ENCODE measurements around the gene FRMD8. TPM values are rescaled to one million over a fixed set of nuclear protein-coding genes. Genes with fewer than 3 reads are reported as not detected.
A peak's percentile ranks its signal among the peaks of the same experiment; 100 is the strongest.

Gene FRMD8
- total and polyA plus RNA-seq, 4 experiments from 2014 or later = 44.1 to 71.2 (median 62.3) TPM

GRCh38 chr11:65416341-65416824 lies 29.9 kb downstream of the FRMD8 start:
- Histone ChIP-seq H3K4me3 (ENCODE audit: low read length in 2 of 2) (peak overlapping the region; percentile 86 to 95), H3K9me3 (ENCODE audit: control insufficient read depth in 1 of 2, low read length in 2 of 2) (no peaks in the 10 kb centered on the region), H3K27me3 (ENCODE audit: insufficient read depth, low read length) (no peaks in the 10 kb centered on the region), H3K27ac (ENCODE audit: low read depth, low read length) (peak overlapping the region; percentile 98), H3K4me1 (ENCODE audit: insufficient read depth, low read length) (peaks cover 57% of the 10 kb centered on the region), H3K36me3 (ENCODE audit: insufficient read depth, low read length) (peaks cover 10% of the 10 kb centered on the region)
- POLR2A ChIA-PET (ENCODE audit: partially characterized antibody) = interaction anchor here (1.0 to 22.2 kb wide), 21 partner anchors 9 to 160 kb away, joined by 3 to 3839 read pairs (median 7); partner anchors contain the start of genes DPF2, EHBP1L1, FRMD8 and MALAT1
- peaks cover 0 to 1% (median 0%) of the 10 kb centered on the region in 8 donors for H3K9me3 Mint-ChIP-seq
- intact Hi-C loops (cut with micrococcal nuclease) = loop anchor here (1.0 to 5.0 kb wide), 7 partner anchors 9 to 94 kb away; partner anchors contain the start of gene SLC25A45
- peaks cover 0 to 19% of the 10 kb centered on the region in 2 donors for H3K36me3 Mint-ChIP-seq
- peaks cover 0 to 2% of the 10 kb centered on the region in 2 donors for H3K27me3 Mint-ChIP-seq
- peak; percentile 86 to 91 (median 88) for DNase-seq
- CTCF ChIA-PET (ENCODE audit: partially characterized antibody) = interaction anchor here (0.8 to 12.6 kb wide), 29 partner anchors 9 to 120 kb away, joined by 3 to 192 read pairs (median 9); partner anchors contain the start of genes FRMD8, MALAT1 and SLC25A45
- H3K27ac Mint-ChIP-seq = peak overlapping the region; percentile 93 to 100 (median 96)
- H3K4me1 Mint-ChIP-seq = peaks cover 30 to 59% (median 42%) of the 10 kb centered on the region in 4 donors
- peak overlapping the region; percentile 92 to 97 (median 95) for H3K4me3 Mint-ChIP-seq

DNA sequence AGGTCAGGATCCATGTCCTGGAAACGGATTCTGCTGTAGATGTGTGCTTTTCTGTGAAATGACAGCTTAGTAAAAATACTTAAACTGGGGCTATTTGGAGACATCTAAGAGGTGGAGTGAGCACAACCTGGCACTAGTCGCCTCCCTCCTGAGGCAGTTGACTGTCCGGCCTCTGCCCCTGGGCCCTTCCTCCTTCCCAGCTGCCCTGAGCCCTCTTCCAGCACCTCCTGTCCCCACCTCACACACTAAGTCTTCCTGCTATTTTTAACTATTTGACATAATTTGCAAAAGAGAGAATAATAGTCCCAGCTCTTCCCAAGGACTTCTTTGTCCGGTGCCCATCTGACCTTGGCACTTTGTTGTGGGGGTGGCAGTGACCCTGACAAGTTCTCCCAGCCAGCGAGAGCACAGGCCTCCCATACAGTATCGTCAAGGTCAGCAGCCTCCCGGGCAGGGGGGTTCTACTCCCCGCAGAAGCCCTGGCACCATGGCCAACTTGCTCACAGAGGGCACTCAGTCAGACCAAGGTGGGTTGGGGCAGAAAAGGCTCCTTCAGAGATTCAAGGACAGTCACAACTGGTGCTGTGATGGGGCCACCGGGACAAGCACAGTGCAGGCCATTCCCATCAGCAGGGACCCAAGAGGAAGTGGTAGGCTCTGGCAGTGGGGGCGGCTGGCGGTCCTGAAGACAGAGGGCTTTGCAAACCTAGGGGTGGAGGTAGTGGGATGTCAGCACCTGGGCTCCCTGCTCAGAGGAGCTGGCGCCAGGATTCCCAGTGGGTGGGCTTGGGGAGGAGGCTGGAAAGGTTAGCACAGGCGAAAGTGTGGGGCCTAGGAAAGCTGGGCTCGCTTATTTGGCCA lies 30.6 kb downstream of the FRMD8 start:
- POLR2A ChIA-PET (ENCODE audit: partially characterized antibody) = interaction anchor here (0.9 to 22.2 kb wide), 22 partner anchors 9 to 160 kb away, joined by 3 to 3839 read pairs (median 6); partner anchors contain the start of genes DPF2, FAM89B, FRMD8 and MALAT1
- H3K9me3 Mint-ChIP-seq = peaks cover 0 to 1% (median 0%) of the 10 kb centered on the region in 8 donors
- H3K27ac ChIP-seq (ENCODE audit: low read depth, low read length) = peak overlapping the region; percentile 98
- intact Hi-C loops (cut with micrococcal nuclease) = loop anchor here (1.0 to 5.0 kb wide), 7 partner anchors 8 to 93 kb away; partner anchors contain the start of gene SLC25A45
- peak overlapping the region; percentile 86 to 95 for H3K4me3 ChIP-seq (ENCODE audit: low read length in 2 of 2)
- no peaks in the 10 kb centered on the region for H3K9me3 ChIP-seq (ENCODE audit: control insufficient read depth in 1 of 2, low read length in 2 of 2)
- H3K27me3 Mint-ChIP-seq = peaks cover 0 to 2% of the 10 kb centered on the region in 2 donors
- H3K27me3 ChIP-seq (ENCODE audit: insufficient read depth, low read length) = no peaks in the 10 kb centered on the region
- peaks cover 9% of the 10 kb centered on the region for H3K36me3 ChIP-seq (ENCODE audit: insufficient read depth, low read length)
- peaks cover 30 to 65% (median 42%) of the 10 kb centered on the region in 4 donors for H3K4me1 Mint-ChIP-seq
- DNase-seq = peak in 2 of 5 donors; percentile 10 to 29
- CTCF ChIA-PET (ENCODE audit: partially characterized antibody) = interaction anchor here (0.8 to 12.6 kb wide), 25 partner anchors 8 to 109 kb away, joined by 3 to 192 read pairs (median 10); partner anchors contain the start of genes FRMD8, MALAT1 and SLC25A45
- peaks cover 0 to 20% of the 10 kb centered on the region in 2 donors for H3K36me3 Mint-ChIP-seq
- peak overlapping the region; percentile 92 to 97 (median 95) for H3K4me3 Mint-ChIP-seq
- peak overlapping the region; percentile 93 to 100 (median 96) for H3K27ac Mint-ChIP-seq
- peaks cover 57% of the 10 kb centered on the region for H3K4me1 ChIP-seq (ENCODE audit: insufficient read depth, low read length)

DNA sequence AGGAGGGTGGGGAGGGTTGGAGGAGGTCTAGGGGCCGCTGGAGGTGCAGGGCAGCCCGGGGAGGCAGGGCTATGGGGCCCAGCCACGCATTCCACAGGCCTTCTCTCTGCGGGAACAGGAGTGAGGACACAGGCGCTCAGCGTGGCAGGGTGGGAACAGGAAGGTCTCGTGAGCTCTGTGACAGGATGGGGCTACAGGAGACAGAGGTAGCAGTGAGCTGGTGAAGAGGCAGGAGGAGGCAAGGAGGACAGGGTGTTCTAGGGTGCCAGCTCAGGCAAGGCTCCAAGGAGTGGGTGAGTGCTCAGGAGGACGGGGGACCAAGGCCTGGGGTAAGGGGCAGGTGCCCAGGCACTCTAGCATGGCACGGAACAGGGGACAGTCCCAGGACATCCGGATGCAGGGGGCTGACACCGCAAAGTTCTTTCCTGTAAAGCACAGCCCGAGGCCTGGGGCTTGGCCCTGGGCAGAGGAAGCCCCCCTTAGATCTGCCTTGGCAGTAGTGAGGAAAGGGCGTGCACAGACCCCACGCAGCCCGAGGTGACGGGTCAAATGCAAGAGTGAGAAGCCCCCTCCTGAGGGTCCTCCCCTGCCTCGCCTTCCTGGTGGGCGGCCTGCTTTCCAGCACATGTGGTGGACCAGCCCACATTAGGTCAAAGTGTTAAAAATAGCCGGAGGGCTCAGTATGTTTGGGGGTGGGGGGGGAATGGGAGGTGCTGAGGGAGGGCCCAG lies 31.4 kb downstream of the FRMD8 start:
- peaks cover 4% of the 10 kb centered on the region for H3K36me3 ChIP-seq (ENCODE audit: insufficient read depth, low read length)
- peaks cover 5 to 23% of the 10 kb centered on the region in 2 donors for H3K36me3 Mint-ChIP-seq
- peaks cover 30 to 71% (median 42%) of the 10 kb centered on the region in 4 donors for H3K4me1 Mint-ChIP-seq
- ChIA-PET POLR2A (ENCODE audit: partially characterized antibody) (interaction anchor here (0.6 to 22.2 kb wide), 20 partner anchors 9 to 159 kb away, joined by 3 to 3839 read pairs (median 7); partner anchors contain the start of genes FAM89B, FRMD8, MALAT1 and NEAT1), CTCF (ENCODE audit: partially characterized antibody) (interaction anchor here (0.6 to 12.6 kb wide), 15 partner anchors 8 to 91 kb away, joined by 3 to 192 read pairs (median 17); partner anchors contain the start of genes FRMD8, MALAT1 and SLC25A45)
- peak overlapping the region; percentile 86 to 95 for H3K4me3 ChIP-seq (ENCODE audit: low read length in 2 of 2)
- intact Hi-C loops (cut with micrococcal nuclease) = loop anchor here (2.0 to 5.0 kb wide), 2 partner anchors 51 to 59 kb away; no protein-coding TSS in a partner anchor
- DNase-seq = peak; percentile 32 to 64 (median 42)
- H3K4me3 Mint-ChIP-seq = peak overlapping the region; percentile 92 to 97 (median 95)
- peaks cover 0 to 4% of the 10 kb centered on the region in 2 donors for H3K27me3 Mint-ChIP-seq
- H3K9me3 ChIP-seq (ENCODE audit: control insufficient read depth in 1 of 2, low read length in 2 of 2) = no peaks in the 10 kb centered on the region
- H3K4me1 ChIP-seq (ENCODE audit: insufficient read depth, low read length) = peaks cover 57% of the 10 kb centered on the region
- no peaks in the 10 kb centered on the region for H3K27me3 ChIP-seq (ENCODE audit: insufficient read depth, low read length)
- H3K27ac Mint-ChIP-seq = peak overlapping the region; percentile 93 to 100 (median 96)
- H3K27ac ChIP-seq (ENCODE audit: low read depth, low read length) = peak overlapping the region; percentile 98
- H3K9me3 Mint-ChIP-seq = peaks cover 0 to 7% (median 1%) of the 10 kb centered on the region in 8 donors

GRCh38 chr11:65418431-65418680 lies 31.9 kb downstream of the FRMD8 start:
- Histone ChIP-seq H3K4me1 (ENCODE audit: insufficient read depth, low read length) (peaks cover 57% of the 10 kb centered on the region), H3K4me3 (ENCODE audit: low read length in 2 of 2) (peak overlapping the region; percentile 86 to 95), H3K9me3 (ENCODE audit: control insufficient read depth in 1 of 2, low read length in 2 of 2) (no peaks in the 10 kb centered on the region), H3K27me3 (ENCODE audit: insufficient read depth, low read length) (no peaks in the 10 kb centered on the region), H3K36me3 (ENCODE audit: insufficient read depth, low read length) (peaks cover 4% of the 10 kb centered on the region), H3K27ac (ENCODE audit: low read depth, low read length) (peak overlapping the region; percentile 98)
- H3K4me1 Mint-ChIP-seq = peaks cover 30 to 72% (median 42%) of the 10 kb centered on the region in 4 donors
- peak overlapping the region; percentile 93 to 100 (median 97) for H3K27ac Mint-ChIP-seq
- POLR2A ChIA-PET (ENCODE audit: partially characterized antibody) = interaction anchor here (0.6 to 22.2 kb wide), 13 partner anchors 8 to 154 kb away, joined by 3 to 3839 read pairs (median 81); partner anchors contain the start of genes FAM89B, FRMD8, MALAT1 and NEAT1
- intact Hi-C loops (cut with micrococcal nuclease) = loop anchor here (5.0 kb wide), 1 partner anchor 51 kb away; no protein-coding TSS in a partner anchor
- H3K9me3 Mint-ChIP-seq = peaks cover 0 to 8% (median 1%) of the 10 kb centered on the region in 8 donors
- no peak for DNase-seq
- peaks cover 10 to 23% of the 10 kb centered on the region in 2 donors for H3K36me3 Mint-ChIP-seq
- peak overlapping the region; percentile 92 to 97 (median 95) for H3K4me3 Mint-ChIP-seq
- H3K27me3 Mint-ChIP-seq = peaks cover 0 to 4% of the 10 kb centered on the region in 2 donors
- CTCF ChIA-PET (ENCODE audit: partially characterized antibody) = interaction anchor here (1.2 to 12.6 kb wide), 8 partner anchors 11 to 91 kb away, joined by 4 to 192 read pairs (median 30); partner anchors contain the start of gene MALAT1

DNA sequence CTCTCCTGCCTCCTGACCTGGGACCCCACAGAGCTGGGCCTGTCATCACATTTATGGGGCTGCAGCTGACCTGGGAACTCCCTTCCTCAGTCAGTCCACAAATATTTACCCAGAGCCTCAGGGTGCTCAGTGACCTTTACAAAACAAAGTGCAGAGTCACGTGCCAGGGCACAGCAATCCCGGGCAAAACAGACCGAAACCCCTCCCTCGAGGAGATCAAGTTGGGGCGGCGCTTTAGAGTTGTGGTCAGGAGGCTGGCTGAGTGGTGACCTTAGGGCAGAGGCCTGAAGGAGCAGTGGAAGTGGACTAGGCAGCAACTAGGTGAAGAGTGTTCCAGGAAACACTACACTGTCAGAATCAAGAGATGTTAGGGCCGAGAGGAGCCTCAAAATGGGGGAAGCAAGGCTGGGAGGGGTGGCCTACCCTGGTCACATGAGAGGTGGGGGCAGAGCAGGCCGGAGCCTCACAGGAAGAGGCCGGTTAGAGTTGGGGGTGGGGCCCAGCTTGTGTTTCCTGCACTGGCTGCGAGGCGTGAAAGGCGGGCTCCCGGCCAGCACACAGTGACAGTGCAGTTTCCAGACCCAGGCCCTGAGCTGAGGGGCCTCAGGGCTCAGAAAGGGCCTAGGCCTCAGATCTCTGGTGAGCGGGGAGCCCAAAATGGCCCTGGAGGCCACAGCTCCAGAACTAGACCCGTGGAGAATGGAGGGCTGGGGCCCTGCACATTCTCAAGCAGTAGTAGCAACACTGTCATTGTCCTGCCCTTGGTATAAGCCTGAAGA lies 32.4 kb downstream of the FRMD8 start:
- intact Hi-C loops (cut with micrococcal nuclease) = loop anchor here (5.0 kb wide), 1 partner anchor 52 kb away; no protein-coding TSS in a partner anchor
- ChIA-PET POLR2A (ENCODE audit: partially characterized antibody) (interaction anchor here (0.6 to 22.2 kb wide), 22 partner anchors 8 to 674 kb away, joined by 3 to 3839 read pairs (median 5); partner anchors contain the start of genes DPF2, EHBP1L1, FAM89B and FRMD8), CTCF (ENCODE audit: partially characterized antibody) (interaction anchor here (0.8 to 12.6 kb wide), 11 partner anchors 11 to 90 kb away, joined by 3 to 192 read pairs (median 14); partner anchors contain the start of gene MALAT1)
- no peaks in the 10 kb centered on the region for H3K9me3 ChIP-seq (ENCODE audit: control insufficient read depth in 1 of 2, low read length in 2 of 2)
- H3K27ac ChIP-seq (ENCODE audit: low read depth, low read length) = peak overlapping the region; percentile 98
- peak overlapping the region; percentile 93 to 100 (median 97) for H3K27ac Mint-ChIP-seq
- H3K9me3 Mint-ChIP-seq = peaks cover 0 to 8% (median 1%) of the 10 kb centered on the region in 8 donors
- peaks cover 57% of the 10 kb centered on the region for H3K4me1 ChIP-seq (ENCODE audit: insufficient read depth, low read length)
- DNase-seq = peak; percentile 64 to 87 (median 70)
- H3K36me3 Mint-ChIP-seq = peaks cover 15 to 26% of the 10 kb centered on the region in 2 donors
- H3K4me3 ChIP-seq (ENCODE audit: low read length in 2 of 2) = peak overlapping the region; percentile 86 to 95
- peaks cover 30 to 72% (median 42%) of the 10 kb centered on the region in 4 donors for H3K4me1 Mint-ChIP-seq
- no peaks in the 10 kb centered on the region for H3K27me3 ChIP-seq (ENCODE audit: insufficient read depth, low read length)
- peak overlapping the region; percentile 92 to 97 (median 95) for H3K4me3 Mint-ChIP-seq
- peaks cover 0 to 4% of the 10 kb centered on the region in 2 donors for H3K27me3 Mint-ChIP-seq
- H3K36me3 ChIP-seq (ENCODE audit: insufficient read depth, low read length) = peaks cover 9% of the 10 kb centered on the region
